NCI-H82 treated with DMSO at 0.1 percent for 48 hours (cell line): ENCODE measurements around the gene KIF18A.

ENCODE experiments used
- DNase-seq: peaks from one replicate; lab custom pipeline; 2025; ENCODE audit not compliant: unreplicated experiment; lab: John Stamatoyannopoulos, UW

Gene KIF18A

DNA sequence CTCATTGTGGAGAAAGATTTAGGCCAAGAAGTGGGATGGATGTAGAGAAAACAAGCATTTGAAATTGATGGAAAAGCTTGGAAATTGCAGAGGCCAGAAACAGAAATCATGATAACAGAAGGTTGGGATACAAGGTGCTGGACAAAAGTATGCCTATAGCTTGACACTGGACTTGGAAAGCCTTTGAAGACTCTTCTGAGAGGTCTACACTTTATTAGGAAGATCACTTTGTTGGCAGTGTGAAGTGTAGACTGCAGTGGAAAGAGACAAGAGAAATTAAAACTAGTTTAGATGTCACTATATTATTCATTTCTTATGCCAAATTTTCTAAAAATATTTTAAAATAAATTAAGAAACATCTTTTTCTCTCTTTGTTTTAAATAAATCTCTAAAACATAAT is 59.1 kb downstream of the KIF18A start:
- no peak for DNase-seq

DNA sequence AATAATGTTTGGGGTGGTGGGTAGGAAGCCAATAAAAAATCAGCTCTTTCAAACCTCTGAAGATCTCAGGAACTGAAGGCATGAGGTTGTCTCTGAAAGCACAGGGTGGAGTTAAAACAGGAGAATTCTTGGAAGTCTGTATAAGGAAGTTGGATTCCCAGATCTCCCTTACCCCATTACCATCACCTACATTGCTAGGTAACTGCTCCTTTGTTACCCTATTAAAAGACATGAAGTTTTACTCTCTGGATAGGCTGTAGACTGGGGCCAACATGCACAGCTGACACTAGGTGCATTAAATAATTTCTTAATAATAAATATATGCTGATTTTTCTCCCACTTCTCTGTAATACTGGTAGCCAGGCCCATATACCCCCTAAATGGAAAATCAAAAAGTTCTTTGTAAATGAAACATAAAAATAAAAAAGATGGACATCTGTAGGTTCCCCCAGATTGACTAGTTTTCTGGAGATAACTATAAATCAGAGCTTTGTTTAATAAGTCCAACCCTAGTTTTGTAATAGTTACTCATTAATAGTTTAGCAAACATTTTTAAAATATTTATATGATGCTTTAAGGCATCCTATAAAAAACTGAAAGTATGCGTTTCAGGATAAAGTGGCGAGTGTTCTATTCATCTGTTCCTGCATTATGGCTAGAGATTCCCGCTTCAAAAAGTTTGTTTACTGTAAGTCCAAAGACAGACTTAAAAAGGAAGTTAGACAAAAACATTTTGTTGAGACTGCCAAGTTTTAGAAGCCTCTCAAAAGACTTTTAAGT is 63.8 kb downstream of the KIF18A start:
- no peak for DNase-seq

DNA sequence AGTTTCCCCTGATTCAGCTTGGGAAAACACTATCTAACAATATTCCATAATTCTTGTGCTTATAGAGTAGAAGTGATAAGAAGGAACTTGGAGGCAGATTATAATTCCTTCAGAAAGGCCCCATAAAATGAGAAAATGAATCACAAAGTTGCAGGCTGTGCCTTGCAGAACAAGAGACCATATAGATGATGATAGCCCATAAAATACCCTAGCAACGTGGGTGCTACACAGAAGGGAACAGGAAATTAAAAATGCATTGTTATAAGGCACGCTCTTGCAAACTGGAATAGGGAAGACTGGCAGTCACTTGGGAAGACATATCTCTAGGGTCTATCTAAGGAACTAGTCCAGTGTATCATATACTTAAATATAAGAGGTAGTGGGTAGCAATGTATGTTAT is 67.6 kb downstream of the KIF18A start:
- no peak for DNase-seq

DNA sequence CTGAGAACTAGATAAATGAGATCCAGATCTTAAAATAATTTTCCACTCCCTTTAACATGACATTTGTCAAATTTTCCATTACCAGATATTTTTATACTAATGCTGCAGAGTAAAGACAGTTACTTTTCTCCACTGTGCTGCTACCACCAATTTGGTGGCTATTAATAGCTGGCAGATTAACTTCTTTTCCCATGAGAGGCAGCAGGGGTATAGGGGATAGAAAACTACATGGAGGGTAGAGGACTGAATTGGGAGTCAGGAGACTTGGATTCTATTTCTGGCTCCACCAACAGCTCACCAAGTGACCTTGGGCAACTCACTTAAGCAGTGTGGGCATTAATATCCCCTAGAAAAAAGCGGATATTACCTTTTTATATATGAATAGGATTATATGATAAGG is 69.2 kb downstream of the KIF18A start:
- no peak for DNase-seq

DNA sequence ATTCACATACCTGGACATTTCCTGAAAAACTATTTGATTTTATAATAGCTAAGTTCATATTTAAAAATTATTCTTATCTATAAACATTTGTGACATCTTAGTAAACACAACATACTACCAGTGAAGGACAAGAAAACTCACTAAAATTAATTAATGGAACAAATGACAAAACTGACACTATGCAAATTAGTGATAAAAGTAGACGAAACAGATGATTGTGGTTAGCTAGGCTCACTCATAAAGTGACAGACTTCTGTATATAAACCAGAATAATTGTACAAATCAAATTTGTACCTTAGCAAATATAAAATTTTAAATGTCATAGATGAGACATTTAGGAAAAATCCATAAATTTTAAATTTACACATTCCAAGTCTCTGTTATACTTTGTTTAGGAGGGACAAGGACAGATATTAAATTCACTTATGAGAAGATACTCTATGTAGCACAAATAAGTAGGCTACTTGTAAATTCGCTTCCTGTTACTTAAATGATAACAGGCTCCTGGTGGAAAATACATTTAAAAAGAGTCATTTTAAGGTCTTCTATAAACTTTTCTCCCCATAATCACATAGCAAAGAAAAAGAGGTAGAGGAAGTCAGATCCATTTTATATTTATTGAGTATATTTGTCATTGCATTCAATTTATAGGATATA is 81.2 kb downstream of the KIF18A start:
- DNase-seq, result no peak

DNA sequence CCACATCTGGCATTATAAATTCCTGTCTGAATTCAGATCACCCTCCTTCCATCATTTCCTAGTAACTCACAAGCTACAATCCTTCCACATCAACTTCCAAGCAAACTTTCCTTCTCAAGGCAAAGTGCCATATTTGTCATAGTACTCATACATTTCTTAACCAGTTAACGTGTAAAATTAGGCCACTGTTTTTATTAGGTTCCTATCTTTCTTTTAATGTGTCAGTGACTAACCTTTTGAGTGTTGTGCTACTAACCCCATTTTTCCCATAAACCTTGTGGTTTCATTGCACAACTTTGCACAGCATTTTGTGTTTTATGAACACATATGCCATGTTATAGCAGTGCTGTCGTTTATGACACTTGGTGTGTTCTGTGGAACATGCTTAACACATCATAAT is 90.1 kb downstream of the KIF18A start:
- no peak for DNase-seq

DNA sequence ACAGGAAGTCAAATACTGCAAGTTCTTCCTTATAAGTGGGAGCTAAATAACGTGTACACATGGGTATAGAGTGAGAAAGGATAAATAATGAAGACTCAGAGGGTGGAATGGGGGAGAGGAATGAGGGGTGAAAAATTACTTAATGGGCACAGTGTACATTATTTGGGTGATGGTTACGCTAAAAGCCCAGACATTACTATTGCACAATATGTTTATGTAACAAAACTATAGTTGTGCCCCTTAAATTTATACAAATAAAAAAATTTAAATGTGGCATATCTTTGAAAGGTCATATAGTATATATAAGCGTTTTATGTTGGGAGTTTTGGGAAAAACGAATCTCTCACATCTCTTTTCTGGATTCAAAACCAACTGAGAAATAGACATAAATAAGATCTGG is 96.1 kb downstream of the KIF18A start:
- no peak for DNase-seq

DNA sequence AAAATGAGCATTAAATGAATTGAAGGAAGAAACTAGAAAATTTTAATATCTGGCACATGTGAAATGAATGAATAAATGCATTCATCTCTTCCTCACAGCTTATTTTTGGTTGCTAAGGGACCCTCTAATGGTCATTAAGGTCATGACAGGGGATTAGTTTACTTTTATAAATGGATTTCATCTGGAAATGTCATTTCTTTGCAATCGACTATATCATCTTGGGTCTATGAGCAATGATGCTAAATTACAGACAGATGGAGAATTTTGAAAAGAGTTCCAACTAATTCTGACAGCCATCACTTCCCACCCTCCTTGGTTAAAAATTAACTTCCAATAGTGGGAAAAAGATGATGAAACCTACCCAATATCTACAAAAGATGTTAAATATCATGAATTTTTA is 98.0 kb downstream of the KIF18A start:
- DNase-seq, result no peak

DNA sequence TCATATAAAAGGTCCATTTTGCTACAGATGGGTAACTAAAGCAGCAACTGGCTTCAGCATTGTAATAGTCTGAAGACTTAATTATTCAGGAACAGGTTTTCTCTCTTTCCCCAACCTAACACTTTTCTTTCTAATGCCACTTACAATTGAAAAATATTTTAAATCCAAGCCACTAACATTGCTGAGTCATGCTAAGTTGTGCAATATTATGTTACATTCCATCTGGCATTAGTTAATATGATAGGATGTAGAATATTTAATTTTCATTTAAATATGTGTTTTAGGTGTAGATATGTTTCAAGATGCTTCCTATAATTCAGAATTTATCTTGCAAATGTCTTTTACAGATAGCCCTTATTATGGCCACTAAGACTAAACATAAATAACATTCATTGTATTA is 98.6 kb downstream of the KIF18A start:
- DNase-seq, result no peak

DNA sequence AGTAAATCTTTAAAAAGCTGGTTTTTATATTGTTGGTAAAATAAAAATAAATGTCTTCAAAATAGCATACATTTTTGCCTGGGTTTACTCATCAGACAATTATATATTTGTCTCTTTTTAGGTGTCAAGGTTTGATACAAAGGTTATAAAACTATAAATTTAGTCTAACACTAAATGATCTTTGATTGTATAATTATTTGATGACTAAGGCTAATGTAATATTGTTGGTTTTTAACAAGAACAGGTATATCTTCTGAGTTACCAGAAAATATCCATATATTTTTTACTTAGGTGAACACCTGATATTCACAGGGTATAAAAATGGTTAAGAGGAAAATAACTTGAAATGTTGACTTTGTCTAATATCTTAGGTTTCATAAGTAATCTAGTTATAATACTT is 104.3 kb downstream of the KIF18A start:
- DNase-seq, result no peak

DNA sequence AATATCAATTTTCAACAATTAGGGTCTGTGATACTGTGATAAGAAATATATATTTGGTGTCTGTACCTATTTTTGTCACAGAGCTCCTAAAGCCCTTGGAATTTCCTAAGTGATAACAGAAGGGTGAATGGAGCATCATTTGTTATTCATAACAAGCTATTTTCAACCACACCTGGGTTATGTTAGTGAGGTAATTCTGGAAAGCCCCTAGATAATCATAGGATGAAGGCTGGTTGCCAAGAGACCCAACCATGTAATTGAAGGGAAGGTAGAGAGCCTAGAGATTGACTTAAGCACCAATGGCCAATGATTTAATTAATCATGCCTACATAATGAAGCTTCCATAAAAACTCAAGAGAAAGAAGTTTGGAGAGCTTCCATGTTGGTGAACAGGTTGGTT is 109.4 kb downstream of the KIF18A start:
- DNase-seq, result no peak

DNA sequence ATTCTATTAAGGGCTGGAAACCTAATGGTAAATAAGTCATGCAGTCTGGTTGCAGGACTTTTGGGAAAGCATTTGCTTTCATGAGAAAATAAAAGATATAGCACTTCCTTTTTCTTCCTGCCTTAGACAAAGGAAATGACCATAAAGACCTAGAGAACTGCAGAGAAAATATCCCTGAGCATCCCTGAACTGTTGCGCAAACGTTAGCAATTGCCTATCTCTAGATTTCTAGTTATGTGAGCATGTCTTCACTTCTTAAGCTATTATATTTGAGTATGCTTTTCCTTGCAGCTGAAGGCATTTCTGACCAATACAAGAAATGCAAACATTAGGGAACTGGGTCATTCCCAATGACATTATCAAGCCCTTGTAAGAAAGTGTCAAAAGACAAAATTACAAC is 110.6 kb downstream of the KIF18A start:
- DNase-seq, result no peak

DNA sequence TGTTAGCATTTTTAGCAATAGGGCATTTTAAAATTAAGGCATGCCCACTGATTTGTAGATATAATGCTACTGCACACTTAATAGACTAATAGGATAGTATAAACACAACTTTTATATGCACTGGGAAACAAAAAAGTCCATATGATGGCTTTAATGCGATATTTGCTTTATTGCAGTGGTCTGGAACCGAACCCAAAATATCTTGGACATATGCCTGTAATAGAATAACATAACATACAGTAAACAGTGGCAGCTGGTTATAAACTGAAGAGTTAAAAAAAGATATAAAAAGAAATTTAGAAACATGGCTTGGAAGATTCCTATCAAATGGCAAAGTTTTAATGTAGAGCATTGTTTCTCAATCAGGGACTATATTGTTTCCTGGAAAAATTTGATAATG is 111.9 kb downstream of the KIF18A start:
- no peak for DNase-seq

DNA sequence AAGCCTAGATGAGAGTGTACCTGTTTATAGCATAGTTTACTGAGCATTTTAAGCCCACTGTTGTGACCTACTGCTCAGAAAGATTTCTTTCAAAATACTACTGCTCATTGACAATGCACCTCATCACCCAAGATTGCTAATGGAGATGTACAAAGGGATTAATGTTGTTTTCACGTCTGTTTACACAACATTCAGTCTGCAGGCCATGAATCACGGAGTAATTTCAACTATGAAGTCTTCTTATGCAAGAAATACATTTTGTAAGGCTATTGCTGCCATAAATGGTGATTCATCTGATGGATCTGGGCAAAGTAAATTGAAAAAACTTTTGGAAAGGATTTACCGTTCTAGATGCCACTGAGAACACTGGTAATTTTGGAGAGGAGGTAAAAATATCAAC is 112.9 kb downstream of the KIF18A start:
- no peak for DNase-seq

DNA sequence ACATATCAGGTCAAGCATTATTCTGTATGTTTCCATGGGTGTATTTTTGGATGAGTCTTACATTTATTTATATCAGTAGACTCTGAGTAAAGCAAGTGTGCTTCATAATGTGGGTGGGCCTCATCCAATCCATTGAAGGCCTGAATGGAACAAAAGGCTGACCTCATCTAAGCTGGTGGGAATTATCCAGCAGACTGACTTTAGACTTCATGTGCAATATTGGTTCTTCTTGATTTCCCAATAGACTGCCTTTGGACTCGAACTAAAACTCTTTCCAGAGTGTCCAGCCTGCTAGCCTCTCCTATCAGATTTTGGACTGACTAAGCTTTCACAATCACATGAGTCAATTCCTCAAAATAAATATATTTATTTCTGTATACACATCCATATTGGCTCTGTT is 116.2 kb downstream of the KIF18A start:
- no peak for DNase-seq

DNA sequence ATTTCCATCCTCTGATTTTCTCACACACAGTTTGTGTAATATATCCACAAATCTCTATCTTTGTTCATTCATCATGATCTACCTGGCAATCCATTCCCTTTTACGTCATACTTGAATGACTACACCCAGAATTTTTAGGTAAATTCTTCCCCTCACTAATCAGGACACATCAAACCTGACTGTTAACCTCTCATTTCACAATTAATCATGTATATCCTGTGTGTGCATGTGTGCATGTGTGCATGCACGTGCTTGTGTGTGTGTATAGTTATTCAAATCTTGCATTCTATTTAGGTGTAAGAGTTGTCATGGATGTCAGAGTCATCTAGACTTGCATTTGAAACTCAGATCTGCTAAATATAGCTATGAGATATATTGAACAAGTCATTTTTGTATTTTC is 130.4 kb downstream of the KIF18A start:
- DNase-seq, result no peak

DNA sequence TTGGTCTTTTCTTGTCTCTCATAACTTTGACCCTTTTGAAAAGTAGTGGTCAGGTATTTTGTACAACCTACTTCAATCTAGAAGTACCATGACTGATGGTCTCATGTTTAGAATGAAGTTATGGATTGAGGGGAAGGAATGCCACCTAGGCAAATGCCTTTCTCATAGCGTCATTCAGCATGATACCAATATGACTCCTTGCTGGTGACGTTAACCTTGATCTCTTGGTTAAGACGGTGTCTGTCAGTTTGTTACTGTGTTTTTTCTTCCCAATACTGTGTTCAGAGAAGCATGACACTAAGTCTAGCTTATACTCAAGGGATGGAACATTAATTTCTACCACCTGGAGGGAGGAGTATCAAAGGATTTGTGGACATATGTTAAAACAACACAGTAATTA is 130.9 kb downstream of the KIF18A start:
- no peak for DNase-seq

DNA sequence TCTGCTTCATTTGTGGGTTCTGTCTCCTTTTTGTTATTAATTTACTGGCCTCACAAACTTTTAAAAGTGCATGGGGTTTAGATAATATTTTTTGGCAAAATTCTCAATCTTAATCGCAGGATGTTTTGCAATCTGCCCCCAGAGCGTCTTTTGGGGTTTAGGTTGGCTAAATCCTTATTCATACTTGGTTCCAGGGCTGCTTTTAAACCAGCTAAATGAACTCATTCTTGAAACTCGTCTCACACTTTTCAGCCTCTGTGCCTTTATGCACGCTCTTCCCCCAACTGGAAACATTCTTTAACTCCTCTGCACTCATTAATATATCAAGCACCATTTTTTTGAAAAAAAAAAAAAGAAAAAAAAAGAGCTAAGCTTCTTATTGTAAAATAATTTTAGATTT is 131.7 kb downstream of the KIF18A start:
- no peak for DNase-seq

DNA sequence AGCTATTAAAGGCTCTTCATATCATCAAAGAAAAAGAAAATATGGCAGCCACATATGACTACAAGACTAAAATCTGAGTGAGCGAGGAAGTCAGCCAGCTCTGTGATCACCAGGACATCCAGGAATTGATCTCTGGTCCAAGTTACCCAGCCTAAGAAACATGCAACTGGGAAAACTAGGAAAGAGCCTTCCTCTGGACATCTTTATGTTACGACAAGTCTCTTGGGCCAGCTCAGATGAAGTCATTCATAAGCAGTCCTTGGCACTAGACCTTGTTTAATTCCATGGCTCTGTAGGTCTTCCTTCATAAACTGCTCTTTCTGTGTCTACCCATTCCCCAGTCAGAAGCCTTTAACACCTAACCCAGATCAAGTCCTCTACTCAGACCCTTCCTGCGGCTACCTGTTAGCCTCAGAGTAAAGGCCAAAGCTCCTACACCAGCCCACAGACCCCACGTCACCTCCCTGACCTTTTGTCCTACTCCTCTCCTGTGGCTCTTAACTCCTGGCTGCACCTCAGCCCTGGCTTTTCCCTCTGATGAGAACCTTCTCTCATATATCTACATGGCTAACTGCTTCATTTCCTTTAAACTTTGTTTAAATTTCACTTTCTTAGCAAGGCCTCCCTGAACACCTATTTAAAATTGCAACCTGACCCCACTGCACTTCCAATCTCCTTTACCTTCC is 134.0 kb downstream of the KIF18A start:
- DNase-seq, result no peak

DNA sequence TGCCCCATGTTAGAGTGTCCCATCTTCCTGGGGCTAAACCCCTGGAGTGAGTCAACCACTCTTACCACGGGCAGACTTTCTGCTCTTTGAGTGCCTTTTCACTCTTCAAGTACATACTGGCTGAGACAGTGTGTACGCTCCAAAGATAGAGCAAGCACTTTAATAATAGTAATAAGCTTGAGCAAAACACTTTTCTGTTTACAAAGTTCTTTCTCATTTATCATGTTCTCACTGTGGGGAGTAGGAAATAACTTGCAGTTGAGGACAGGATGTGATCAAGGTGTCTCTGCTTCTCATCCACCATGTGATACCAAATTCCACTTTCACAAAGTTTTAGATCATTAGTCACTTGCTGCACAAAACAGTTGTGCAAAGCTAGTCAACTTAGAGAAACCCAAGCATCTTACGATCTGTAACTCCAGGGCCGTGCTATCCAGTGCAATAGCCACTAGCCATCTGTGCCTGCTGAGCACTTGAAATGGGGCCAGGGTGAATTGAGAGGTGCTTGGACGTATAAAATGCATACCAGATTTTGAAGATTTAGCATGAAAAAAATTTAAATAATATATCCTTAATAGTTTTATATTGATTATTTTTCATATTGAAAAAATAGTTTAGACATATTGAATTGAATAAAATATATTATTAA is 135.3 kb downstream of the KIF18A start:
- no peak for DNase-seq

DNA sequence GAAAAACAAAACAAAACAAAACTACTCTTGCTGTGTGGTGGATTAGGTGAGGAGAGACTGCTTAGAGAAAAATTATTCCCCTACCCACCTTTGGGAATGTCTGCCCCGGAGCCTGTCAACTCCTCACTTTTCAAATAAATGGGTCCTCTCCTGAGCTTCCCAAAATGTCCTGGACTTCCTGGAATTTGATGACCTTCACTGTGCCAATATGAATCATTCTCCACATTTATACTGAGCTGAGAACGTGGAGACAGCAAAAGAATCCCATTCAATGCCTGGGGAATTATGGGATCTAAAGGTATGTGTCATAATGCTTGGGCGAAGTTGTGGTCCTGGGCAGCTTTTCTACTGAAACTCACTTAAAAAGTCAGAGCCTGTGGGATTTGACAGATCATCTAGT is 136.8 kb downstream of the KIF18A start:
- no peak for DNase-seq
